PC-9 (cell line): Measurements from ENCODE around the gene LIMD2. TPM values are rescaled to one million over a fixed set of nuclear protein-coding genes. Genes with fewer than 3 reads are reported as not detected.

ENCODE experiments used
- BruUV-seq: library from RNA; stranded (reverse); fragments of 400-500 nt; replicated peaks from 2 replicates; lab custom pipeline; 2021; lab: Mats Ljungman, UMichigan
- CTCF ChIA-PET: fragments of 300-600 bp; sonication (Branson Sonifier 250); formaldehyde crosslinking; loops from one replicate; lab custom pipeline; 2022; ENCODE audit warnings: antibody characterized with exemption; lab: Charles Lee
- POLR2A ChIA-PET: fragments of 300-600 bp; sonication (Branson Sonifier 250); formaldehyde crosslinking; loops from one replicate; lab custom pipeline; 2022; ENCODE audit warnings: antibody characterized with exemption; ENCODE audit not compliant: unreplicated experiment; lab: Charles Lee
- DNase-seq, 2 experiments: peaks; one replicate each; pipeline versions ENCODE4 v3.0.0 to v3.0.0-alpha.2; 2015 to 2022; ENCODE audit warnings: mixed read lengths in 1 of 2
- H2AFZ ChIP-seq: fragments of 200-600 bp; sonication (generic); 2 replicates; pipeline ENCODE4 v1.8.1; 2017; ENCODE audit warnings: antibody characterized with exemption
- H3F3A ChIP-seq: fragments of 200-600 bp; sonication (generic); 2 replicates; pipeline ENCODE4 v1.8.1; 2017; ENCODE audit warnings: antibody characterized with exemption, mild to moderate bottlenecking, low read depth; ENCODE audit not compliant: insufficient read depth
- H3K27ac ChIP-seq: fragments of 200-600 bp; sonication (generic); 2 replicates; pipeline ENCODE4 v1.6.1; 2016; ENCODE audit warnings: mixed run types
- H3K27me3 ChIP-seq: fragments of 200-600 bp; sonication (generic); 2 replicates; pipeline ENCODE4 v1.6.1; 2016; ENCODE audit warnings: low read depth, mixed run types; ENCODE audit not compliant: insufficient read depth
- H3K36me3 ChIP-seq: fragments of 200-600 bp; sonication (generic); 2 replicates; pipeline ENCODE4 v1.6.1; 2016; ENCODE audit warnings: low read depth, mixed run types
- H3K4me1 ChIP-seq: fragments of 200-600 bp; sonication (generic); replicated peaks from 2 replicates; pipeline ENCODE4 v1.6.1; 2016; ENCODE audit warnings: mixed run types; ENCODE audit not compliant: insufficient read depth
- H3K4me2 ChIP-seq: fragments of 200-600 bp; sonication (generic); 2 replicates; pipeline ENCODE4 v1.6.1; 2017; ENCODE audit warnings: mixed run types
- H3K4me3 ChIP-seq: fragments of 200-600 bp; sonication (generic); 2 replicates; pipeline ENCODE4 v1.6.1; 2016; ENCODE audit warnings: mixed run types
- H3K79me2 ChIP-seq: fragments of 200-600 bp; sonication (generic); 2 replicates; pipeline ENCODE4 v1.6.1; 2017; ENCODE audit warnings: low read depth, mixed run types
- H3K9me2 ChIP-seq: fragments of 200-600 bp; sonication (generic); 2 replicates; pipeline ENCODE4 v1.8.1; 2017; ENCODE audit warnings: mild to moderate bottlenecking; ENCODE audit not compliant: insufficient read depth
- H3K9me3 ChIP-seq: fragments of 200-600 bp; sonication (generic); 2 replicates; pipeline ENCODE4 v1.8.1; 2016; ENCODE audit warnings: low read depth; ENCODE audit not compliant: insufficient read depth
- H4K20me1 ChIP-seq: fragments of 200-600 bp; sonication (generic); 2 replicates; pipeline ENCODE4 v1.8.1; 2017; ENCODE audit not compliant: insufficient read depth
- CTCF ChIP-seq: fragments of 200-600 bp; sonication (generic); conservative IDR thresholded peaks from 2 replicates; pipeline ENCODE4 v1.6.1; 2017; ENCODE audit warnings: mixed run types, antibody characterized with exemption, mild to moderate bottlenecking, moderate library complexity
- EZH2 ChIP-seq: fragments of 200-600 bp; sonication (generic); IDR thresholded peaks from 2 replicates; pipeline ENCODE4 v1.8.0; 2017; ENCODE audit warnings: antibody characterized with exemption, low read depth
- intact Hi-C: fragments of 100-400 bp; cut with micrococcal nuclease; formaldehyde crosslinking; loops from one replicate; pipeline ENCODE4 v1.10.0; 2022; ENCODE audit not compliant: unreplicated experiment
- total RNA-seq: library from RNA; stranded (reverse); gene quantifications from 2 replicates; pipeline ENCODE4 v1.2.3, GENCODE V29; 2021

LIMD2 gene
- total RNA-seq, 1 experiment from 2014 or later = 1.6 TPM

GRCh38 chr17:63697341-63698286 lies 2.3 kb downstream of the LIMD2 start:
- ChIA-PET POLR2A (no interaction called here), CTCF (interaction anchor here (0.6 kb wide), 1 partner anchor 978 kb away, joined by 5 read pairs; no protein-coding TSS in a partner anchor)
- no TSS peak for BruUV-seq
- H3K36me3 ChIP-seq = no peaks in the 10 kb centered on the region
- H3K4me1 ChIP-seq = no peaks in the 10 kb centered on the region
- TF ChIP-seq EZH2 = no peak
- peak; percentile 60; the same call in 1 of the 2 replicates for TF ChIP-seq CTCF
- no peaks in the 10 kb centered on the region for H3K9me3 ChIP-seq
- H3K4me2 ChIP-seq = no peak overlapping the region
- no peak overlapping the region for H2AFZ ChIP-seq
- no peak overlapping the region for H3K4me3 ChIP-seq
- H3K27me3 ChIP-seq = no peaks in the 10 kb centered on the region
- H3K79me2 ChIP-seq = no peaks in the 10 kb centered on the region
- H3K9me2 ChIP-seq = no peaks in the 10 kb centered on the region
- H3F3A ChIP-seq = peaks cover 9% of the 10 kb centered on the region
- intact Hi-C loops = loop anchor here (5.0 kb wide), 1 partner anchor 75 kb away; the partner anchor contains the start of gene MAP3K3
- no peak overlapping the region for H3K27ac ChIP-seq
- no peaks in the 10 kb centered on the region for H4K20me1 ChIP-seq
- DNase-seq = peak in 1 of 2 experiments; percentile 42

- TF ChIP-seq CTCF (peak; percentile 38), EZH2 (no peak)
- no peaks in the 10 kb centered on the region for H3K79me2 ChIP-seq
- H3K36me3 ChIP-seq = no peaks in the 10 kb centered on the region
- no peak overlapping the region for H3K4me3 ChIP-seq
- H2AFZ ChIP-seq = no peak overlapping the region
- CTCF ChIA-PET = no interaction called here
- BruUV-seq = no TSS peak
- H3F3A ChIP-seq = peaks cover 4% of the 10 kb centered on the region; the same call in 1 of the 2 replicates
- POLR2A ChIA-PET = no interaction called here
- no peaks in the 10 kb centered on the region for H3K9me3 ChIP-seq
- no peaks in the 10 kb centered on the region for H3K9me2 ChIP-seq
- H3K4me2 ChIP-seq = no peak overlapping the region
- H3K4me1 ChIP-seq = no peaks in the 10 kb centered on the region
- DNase-seq = no peak
- intact Hi-C loops = loop anchor here (5.0 kb wide), 1 partner anchor 74 kb away; the partner anchor contains the start of gene MAP3K3
- no peaks in the 10 kb centered on the region for H4K20me1 ChIP-seq
- H3K27ac ChIP-seq = no peak overlapping the region
- no peaks in the 10 kb centered on the region for H3K27me3 ChIP-seq
These were observed 3.5 kb downstream of the LIMD2 start for GRCh38 chr17:63696381-63696961.

GRCh38 chr17:63695889-63696288 lies 4.0 kb downstream of the LIMD2 start:
- CTCF ChIA-PET = no interaction called here
- Histone ChIP-seq H3K4me3 (no peak overlapping the region), H2AFZ (no peak overlapping the region), H3K4me1 (no peaks in the 10 kb centered on the region), H3K36me3 (no peaks in the 10 kb centered on the region), H4K20me1 (no peaks in the 10 kb centered on the region), H3F3A (no peaks in the 10 kb centered on the region), H3K79me2 (no peaks in the 10 kb centered on the region), H3K9me2 (no peaks in the 10 kb centered on the region), H3K27me3 (no peaks in the 10 kb centered on the region), H3K9me3 (no peaks in the 10 kb centered on the region), H3K27ac (no peak overlapping the region), H3K4me2 (no peak overlapping the region)
- BruUV-seq = no TSS peak
- no peak for TF ChIP-seq EZH2
- TF ChIP-seq CTCF = no peak
- DNase-seq = no peak
- POLR2A ChIA-PET = no interaction called here
- intact Hi-C loops = loop anchor here (5.0 kb wide), 1 partner anchor 74 kb away; the partner anchor contains the start of gene MAP3K3
